DND-41 (cell line): ENCODE results near the gene OR2M5.

Source experiments
- CTCF ChIP-seq: IDR thresholded peaks from 2 replicates; pipeline ENCODE4 v1.5.1; 2012; ENCODE audit warnings: borderline replicate concordance, low read length, moderate library complexity, mild to moderate bottlenecking; ENCODE audit not compliant: poor library complexity, severe bottlenecking; ENCODE audit errors: extremely low read depth
- EZH2 ChIP-seq: IDR thresholded peaks from 3 replicates; pipeline ENCODE4 v1.6.1; 2012; ENCODE audit warnings: borderline replicate concordance, low read depth, mild to moderate bottlenecking, moderate library complexity, low read length, inconsistent platforms; ENCODE audit not compliant: severe bottlenecking

- no peak for TF ChIP-seq CTCF
- TF ChIP-seq EZH2: no peak
These were observed 44.1 kb downstream of the OR2M5 start for GRCh38 chr1:248189026-248189425.
